ENCODE data around the gene LPAR1.

Gene LPAR1

DNA sequence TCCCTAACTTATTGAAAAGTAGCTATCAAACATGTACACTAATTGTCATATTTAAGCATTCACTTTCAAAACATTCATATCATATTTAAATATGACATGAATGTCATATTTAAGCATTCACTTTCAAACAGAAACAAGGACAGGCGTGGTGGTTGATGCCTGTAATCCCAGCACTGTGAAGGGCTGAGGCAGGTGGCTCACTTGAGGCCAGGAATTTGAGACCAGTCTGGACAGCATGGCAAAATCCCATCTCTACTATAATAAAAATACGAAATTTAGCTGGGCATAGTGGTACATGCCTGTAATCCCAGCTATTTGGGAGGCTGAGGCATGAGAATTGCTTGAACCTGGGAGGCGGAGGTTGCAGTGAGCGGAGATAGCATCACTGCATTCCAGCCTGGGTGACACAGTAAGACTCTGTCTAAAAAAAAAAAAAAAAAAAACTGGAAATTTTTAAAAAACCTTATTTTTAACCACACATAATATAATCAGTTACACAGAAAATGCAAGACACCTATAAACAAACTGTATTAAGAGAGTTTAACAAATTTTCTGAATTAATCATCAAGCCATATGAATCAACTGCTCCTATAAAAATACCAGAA, 88.1 kb downstream of the LPAR1 start:
- no peak overlapping the region for H3K27ac ChIP-seq
- peaks cover 0 to 13% (median 0%) of the 10 kb centered on the region in 11 experiments; a peak in 3 of 22 replicates for H4K20me1 ChIP-seq
- H3K4me1 ChIP-seq = peaks cover 0 to 11% (median 9%) of the 10 kb centered on the region in 10 experiments; a peak in 13 of 20 replicates
- H3K4me3 ChIP-seq = no peak overlapping the region
- no peak overlapping the region for H3K4me2 ChIP-seq
- H3K9ac ChIP-seq = no peak overlapping the region
- peaks cover 18 to 31% (median 23%) of the 10 kb centered on the region in 11 experiments for H3K9me3 ChIP-seq (replicated peaks in 1 of 11)
- H3K27me3 ChIP-seq = peaks cover 0 to 98% (median 0%) of the 10 kb centered on the region in 11 experiments; a peak in 7 of 22 replicates
- no peaks in the 10 kb centered on the region for H3K36me3 ChIP-seq
- TF ChIP-seq Cebpa-rat (IDR thresholded peaks at IDR 0.05) = no peak

DNA sequence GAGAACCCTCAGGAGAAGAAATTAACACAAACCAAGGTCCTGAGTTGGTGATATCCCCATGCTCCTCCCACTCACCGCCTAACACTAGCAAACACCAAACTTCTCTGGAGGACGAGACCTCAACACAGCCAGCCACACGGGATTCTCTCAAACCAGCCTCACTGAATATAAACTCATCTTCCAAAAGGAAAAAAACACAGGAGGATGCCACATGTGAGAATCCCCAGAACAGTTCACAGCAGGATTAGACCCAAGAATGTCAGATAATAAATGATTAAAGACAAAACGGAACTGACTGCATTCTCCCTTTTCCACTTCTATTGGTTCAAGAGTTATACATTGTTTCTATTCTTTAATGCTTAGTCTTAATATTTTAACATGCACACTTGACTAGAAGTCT, 89.2 kb downstream of the LPAR1 start:
- H3K4me1 ChIP-seq = peaks cover 0 to under 1% (median 0%) of the 10 kb centered on the region in 10 experiments; a peak in 2 of 20 replicates
- H3K9me3 ChIP-seq (replicated peaks in 1 of 11) = peaks cover 15 to 25% (median 18%) of the 10 kb centered on the region in 11 experiments
- H4K20me1 ChIP-seq = peaks cover 0 to 13% (median 0%) of the 10 kb centered on the region in 11 experiments; a peak in 2 of 22 replicates
- H3K4me2 ChIP-seq = no peak overlapping the region
- H3K27me3 ChIP-seq = peaks cover 0 to 98% (median 0%) of the 10 kb centered on the region in 11 experiments; a peak in 7 of 22 replicates
- H3K9ac ChIP-seq = no peak overlapping the region
- TF ChIP-seq Cebpa-rat (IDR thresholded peaks at IDR 0.05) = no peak
- no peaks in the 10 kb centered on the region for H3K36me3 ChIP-seq
- H3K4me3 ChIP-seq = no peak overlapping the region
- no peak overlapping the region for H3K27ac ChIP-seq

DNA sequence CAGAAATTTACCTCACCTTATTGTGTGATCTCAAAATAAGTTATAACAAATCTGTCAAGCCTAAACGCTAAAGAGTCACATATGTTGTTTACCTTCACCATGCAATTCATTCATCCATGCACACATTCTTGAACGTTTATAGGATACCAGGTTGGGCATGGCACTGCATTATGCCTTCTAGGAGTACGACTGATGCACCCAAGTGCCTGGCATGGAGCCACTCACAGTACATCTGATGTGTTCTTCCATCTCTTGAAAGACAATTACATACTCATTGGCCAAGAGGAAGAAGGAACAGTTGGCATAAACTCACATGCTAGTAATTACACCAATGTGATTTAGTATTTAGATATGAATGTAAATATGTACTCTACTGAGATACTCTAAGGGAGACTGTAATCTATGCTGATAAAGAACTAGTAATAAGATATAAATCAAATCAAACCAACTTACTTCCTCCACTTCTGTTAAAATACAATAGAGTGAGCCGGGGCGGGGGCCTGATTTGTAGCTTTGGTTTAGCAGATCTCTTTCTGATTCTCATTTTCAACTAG, 90.7 kb downstream of the LPAR1 start:
- H3K4me3 ChIP-seq = no peak overlapping the region
- no peaks in the 10 kb centered on the region for H3K36me3 ChIP-seq
- peaks cover under 1 to 10% (median 4%) of the 10 kb centered on the region in 11 experiments; a peak in 18 of 22 replicates for H3K9me3 ChIP-seq (replicated peaks in 1 of 11)
- no peak for TF ChIP-seq Cebpa-rat (IDR thresholded peaks at IDR 0.05)
- H3K27me3 ChIP-seq = peaks cover 0 to 94% (median 0%) of the 10 kb centered on the region in 11 experiments; a peak in 7 of 22 replicates
- no peak overlapping the region for H3K27ac ChIP-seq
- no peaks in the 10 kb centered on the region; a peak in 1 of 20 replicates for H3K4me1 ChIP-seq
- no peak overlapping the region for H3K4me2 ChIP-seq
- H4K20me1 ChIP-seq = peaks cover 0 to 7% (median 0%) of the 10 kb centered on the region in 11 experiments; a peak in 2 of 22 replicates
- H3K9ac ChIP-seq = no peak overlapping the region

DNA sequence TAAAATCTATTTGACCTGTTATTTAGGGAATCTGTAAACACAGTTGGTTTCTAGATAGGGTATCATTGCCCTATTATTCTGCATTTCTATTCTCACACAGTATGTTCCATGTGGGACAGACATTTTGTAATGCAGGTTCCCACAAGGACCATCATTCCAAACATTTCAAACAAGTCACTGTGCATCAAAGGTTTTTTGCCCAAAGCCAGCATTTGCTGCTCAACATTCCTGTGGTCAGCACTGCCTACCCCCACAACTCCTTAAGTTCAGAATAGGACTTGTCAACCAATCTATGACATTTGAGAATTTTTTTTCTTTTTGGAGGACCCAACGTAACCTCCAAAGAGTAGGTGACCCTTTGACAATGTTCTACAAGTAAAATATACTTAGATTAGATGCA, 95.7 kb downstream of the LPAR1 start:
- Histone ChIP-seq H3K4me1 (peaks cover 17 to 26% (median 24%) of the 10 kb centered on the region in 10 experiments), H3K27me3 (peaks cover 0 to 92% (median 0%) of the 10 kb centered on the region in 11 experiments; a peak in 6 of 22 replicates), H3K4me2 (no peak overlapping the region), H3K9me3 (replicated peaks in 1 of 11) (peaks cover 4 to 24% (median 9%) of the 10 kb centered on the region in 11 experiments; a peak in 16 of 22 replicates), H4K20me1 (no peaks in the 10 kb centered on the region), H3K27ac (no peak overlapping the region), H3K9ac (no peak overlapping the region), H3K4me3 (no peak overlapping the region), H3K36me3 (no peaks in the 10 kb centered on the region)
- no peak for TF ChIP-seq Cebpa-rat (IDR thresholded peaks at IDR 0.05)

DNA sequence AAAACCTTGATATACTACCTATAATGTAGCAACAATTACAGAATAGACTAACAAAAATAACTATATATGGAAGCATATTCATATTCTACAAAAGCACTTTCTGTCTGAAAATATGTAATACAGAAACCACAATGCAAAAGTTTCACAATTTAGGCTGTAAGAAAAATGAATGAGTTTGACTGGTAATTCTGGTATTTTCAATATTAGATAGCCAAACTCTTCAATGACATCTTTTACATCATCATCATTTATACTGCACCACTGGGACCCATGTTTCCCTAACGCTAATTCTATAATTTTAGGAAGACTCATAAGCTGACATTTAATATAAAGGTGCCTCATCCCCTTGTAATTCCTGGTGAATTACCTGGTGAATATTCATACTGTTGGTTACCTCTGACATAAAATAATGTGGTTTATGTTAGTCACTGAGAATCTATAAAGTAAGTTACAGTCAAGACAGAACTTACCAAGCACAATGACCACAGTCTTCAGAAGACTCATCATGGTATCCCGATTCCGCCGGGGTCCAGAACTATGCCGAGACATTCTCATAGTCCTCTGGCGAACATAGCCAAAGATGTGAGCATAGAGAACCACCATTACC, 97.2 kb downstream of the LPAR1 start:
- H3K36me3 ChIP-seq = no peaks in the 10 kb centered on the region
- peaks cover 17 to 39% (median 24%) of the 10 kb centered on the region in 10 experiments for H3K4me1 ChIP-seq
- H3K9me3 ChIP-seq (replicated peaks in 1 of 11) = peaks cover 4 to 24% (median 9%) of the 10 kb centered on the region in 11 experiments; a peak in 16 of 22 replicates
- H3K4me2 ChIP-seq = no peak overlapping the region
- H3K9ac ChIP-seq = no peak overlapping the region
- H3K27me3 ChIP-seq = peaks cover 0 to 93% (median 0%) of the 10 kb centered on the region in 11 experiments; a peak in 6 of 22 replicates
- H3K27ac ChIP-seq = no peak overlapping the region
- H3K4me3 ChIP-seq = no peak overlapping the region
- no peak for TF ChIP-seq Cebpa-rat (IDR thresholded peaks at IDR 0.05)
- no peaks in the 10 kb centered on the region for H4K20me1 ChIP-seq

DNA sequence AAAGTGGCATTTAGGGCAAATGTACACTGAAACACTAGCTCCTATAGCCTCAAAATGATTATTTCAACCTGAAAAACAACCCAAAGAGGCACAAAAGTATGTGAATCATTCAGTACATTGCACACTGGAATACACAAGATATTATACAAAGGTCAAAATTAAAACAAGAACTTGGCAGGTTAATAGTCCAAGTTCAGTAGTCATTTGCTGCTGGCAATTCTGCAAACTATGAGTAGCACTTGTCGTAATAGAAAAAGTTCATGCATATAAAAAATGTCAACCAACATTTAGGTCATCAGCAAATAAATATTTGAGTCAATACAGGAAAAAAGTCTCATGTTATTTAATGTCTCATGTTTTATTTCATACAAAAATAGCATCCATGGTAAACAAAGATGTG, 98.7 kb downstream of the LPAR1 start:
- no peak overlapping the region for H3K9ac ChIP-seq
- H3K27me3 ChIP-seq = peaks cover 0 to 88% (median 0%) of the 10 kb centered on the region in 11 experiments; a peak in 6 of 22 replicates
- H4K20me1 ChIP-seq = no peaks in the 10 kb centered on the region
- H3K4me1 ChIP-seq = peaks cover 17 to 39% (median 24%) of the 10 kb centered on the region in 10 experiments
- H3K27ac ChIP-seq = peak overlapping the region in 4 of 11 experiments; percentile 42 to 65 (median 59); a peak in 6 of 22 replicates
- peaks cover 4 to 24% (median 9%) of the 10 kb centered on the region in 11 experiments; a peak in 16 of 22 replicates for H3K9me3 ChIP-seq (replicated peaks in 1 of 11)
- peak overlapping the region; percentile 50 to 83 (median 70) for H3K4me2 ChIP-seq
- no peak overlapping the region for H3K4me3 ChIP-seq
- H3K36me3 ChIP-seq = no peaks in the 10 kb centered on the region
- no peak for TF ChIP-seq Cebpa-rat (IDR thresholded peaks at IDR 0.05)

DNA sequence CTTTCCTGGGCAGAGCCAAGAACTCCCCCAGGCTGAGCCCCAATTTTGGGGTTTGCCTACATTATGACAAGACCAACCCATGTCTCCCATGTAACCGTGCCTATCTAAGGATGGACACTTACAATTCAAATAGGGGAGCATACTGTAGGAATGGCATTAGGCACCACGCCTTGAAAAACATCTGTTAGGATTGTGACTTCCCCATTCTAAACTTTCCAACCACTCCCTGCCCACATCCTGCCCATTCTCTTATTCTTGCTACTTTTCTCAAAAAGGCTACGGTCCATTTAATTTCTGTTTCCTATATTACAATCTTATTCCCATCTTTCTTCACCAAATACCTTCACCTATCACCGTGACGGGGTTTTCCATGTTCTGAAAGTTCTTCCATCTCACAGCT, 99.2 kb downstream of the LPAR1 start:
- TF ChIP-seq Cebpa-rat (IDR thresholded peaks at IDR 0.05) = no peak
- H3K27ac ChIP-seq = peak overlapping the region in 7 of 11 experiments; percentile 5 to 65 (median 54); a peak in 11 of 22 replicates
- peak overlapping the region; percentile 50 to 83 (median 70) for H3K4me2 ChIP-seq
- H3K4me1 ChIP-seq = peaks cover 19 to 40% (median 25%) of the 10 kb centered on the region in 10 experiments
- no peaks in the 10 kb centered on the region for H4K20me1 ChIP-seq
- H3K9ac ChIP-seq = no peak overlapping the region
- H3K27me3 ChIP-seq = peaks cover 0 to 86% (median 0%) of the 10 kb centered on the region in 11 experiments; a peak in 6 of 22 replicates
- no peaks in the 10 kb centered on the region for H3K36me3 ChIP-seq
- H3K9me3 ChIP-seq (replicated peaks in 1 of 11) = peaks cover 4 to 24% (median 9%) of the 10 kb centered on the region in 11 experiments; a peak in 16 of 22 replicates
- no peak overlapping the region for H3K4me3 ChIP-seq

DNA sequence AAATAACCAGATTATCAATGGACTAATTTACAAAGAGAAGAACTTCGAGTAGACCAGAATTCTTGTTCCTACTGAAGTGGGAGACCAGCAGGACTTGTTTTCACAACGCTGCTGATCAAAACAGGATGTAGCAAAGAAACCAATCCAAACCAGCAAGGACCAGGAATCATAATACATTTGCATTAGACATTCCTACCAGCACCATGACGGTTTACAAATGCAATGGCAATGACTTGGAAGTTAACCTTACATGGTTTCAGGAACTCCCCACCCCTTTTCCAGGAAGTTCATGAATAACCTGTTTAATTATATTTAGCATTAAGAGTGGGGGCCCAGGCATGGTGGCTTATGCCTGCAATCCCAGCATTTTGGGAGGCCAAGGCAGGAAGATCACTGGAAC, 100.0 kb downstream of the LPAR1 start:
- H3K27ac ChIP-seq = peak overlapping the region in 5 of 11 experiments; percentile 28 to 65 (median 58); a peak in 7 of 22 replicates
- peaks cover 24 to 48% (median 30%) of the 10 kb centered on the region in 10 experiments for H3K4me1 ChIP-seq
- H4K20me1 ChIP-seq = no peaks in the 10 kb centered on the region
- TF ChIP-seq Cebpa-rat (IDR thresholded peaks at IDR 0.05) = no peak
- peaks cover 4 to 24% (median 9%) of the 10 kb centered on the region in 11 experiments; a peak in 16 of 22 replicates for H3K9me3 ChIP-seq (replicated peaks in 1 of 11)
- H3K9ac ChIP-seq = no peak overlapping the region
- H3K4me2 ChIP-seq = peak overlapping the region; percentile 50 to 83 (median 70); a peak in 21 of 22 replicates
- no peak overlapping the region for H3K4me3 ChIP-seq
- no peaks in the 10 kb centered on the region for H3K36me3 ChIP-seq
- H3K27me3 ChIP-seq = peaks cover 0 to 80% (median 0%) of the 10 kb centered on the region in 11 experiments; a peak in 6 of 22 replicates
